Fibroblast of skin of right quadriceps (primary cell): ENCODE data around the gene IL3RA.

Source experiments
- DNase-seq: peaks from one replicate; pipeline ENCODE4 v3.0.0-alpha.2; 2013

Gene IL3RA

GRCh38 chrX:1385253-1386223 lies 49.0 kb downstream of the IL3RA start:
- DNase-seq, result no peak

DNA sequence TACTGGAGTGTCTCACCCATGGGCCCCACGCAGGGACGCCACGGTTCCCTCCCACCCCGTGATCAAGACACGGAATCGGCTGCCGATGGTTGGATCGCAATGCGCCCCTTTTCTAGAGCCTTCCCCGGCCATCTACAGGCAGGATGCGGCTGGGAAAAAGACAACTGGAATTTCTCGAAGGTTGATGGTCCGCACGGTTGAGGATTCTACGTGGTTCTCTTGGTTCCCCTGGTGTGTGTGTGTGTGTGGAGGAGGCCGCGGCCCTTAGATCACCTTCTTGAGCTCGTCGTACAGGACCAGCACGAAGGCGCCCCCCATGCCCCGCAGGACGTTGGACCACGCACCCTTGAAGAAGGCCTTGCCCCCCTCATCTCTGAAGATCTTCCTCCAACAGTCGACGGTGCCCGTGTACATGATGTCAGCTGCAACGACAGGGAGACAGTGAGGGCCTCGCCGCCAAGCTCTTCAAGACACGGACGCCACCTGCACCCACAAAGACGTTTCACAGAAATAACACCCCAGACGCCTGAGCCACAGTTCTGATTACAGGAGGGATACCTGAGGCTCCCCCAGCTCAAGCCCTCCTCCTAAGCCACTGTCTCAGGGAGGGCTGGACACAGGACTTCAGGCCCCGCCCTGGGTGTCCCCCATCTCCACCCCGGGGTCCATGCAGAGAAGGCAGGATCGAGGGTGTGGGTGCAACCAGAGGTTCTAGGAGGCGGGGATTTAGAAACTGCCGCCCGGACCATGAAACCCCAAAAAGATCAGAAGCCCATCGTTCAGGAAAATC lies 49.9 kb downstream of the IL3RA start:
- no peak for DNase-seq

GRCh38 chrX:1387141-1387776 lies 50.7 kb downstream of the IL3RA start:
- no peak for DNase-seq

- no peak for DNase-seq
Measured at GRCh38 chrX:1388651-1389050, 52.1 kb downstream of the IL3RA start.

- no peak for DNase-seq
Measured at GRCh38 chrX:1389181-1389992, 52.8 kb downstream of the IL3RA start.

DNA sequence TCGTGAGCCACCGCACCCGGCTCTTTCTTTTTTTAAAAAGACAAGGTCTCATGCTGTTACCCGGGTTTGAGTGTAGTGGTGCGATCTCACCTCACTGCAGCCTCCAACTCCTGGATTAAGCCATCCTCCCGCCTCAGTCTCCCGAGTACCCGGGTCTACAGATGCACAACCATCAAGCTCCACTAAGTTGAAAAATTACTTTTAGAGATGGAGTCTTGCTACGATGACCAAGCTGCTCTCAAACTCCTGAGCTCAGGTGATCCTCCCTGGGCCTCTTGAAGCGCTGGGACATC lies 53.4 kb downstream of the IL3RA start:
- no peak for DNase-seq

GRCh38 chrX:1390621-1391369 lies 54.2 kb downstream of the IL3RA start:
- DNase-seq, result no peak

- DNase-seq, result no peak
Measured at GRCh38 chrX:1391370-1391706, 54.8 kb downstream of the IL3RA start.

DNA sequence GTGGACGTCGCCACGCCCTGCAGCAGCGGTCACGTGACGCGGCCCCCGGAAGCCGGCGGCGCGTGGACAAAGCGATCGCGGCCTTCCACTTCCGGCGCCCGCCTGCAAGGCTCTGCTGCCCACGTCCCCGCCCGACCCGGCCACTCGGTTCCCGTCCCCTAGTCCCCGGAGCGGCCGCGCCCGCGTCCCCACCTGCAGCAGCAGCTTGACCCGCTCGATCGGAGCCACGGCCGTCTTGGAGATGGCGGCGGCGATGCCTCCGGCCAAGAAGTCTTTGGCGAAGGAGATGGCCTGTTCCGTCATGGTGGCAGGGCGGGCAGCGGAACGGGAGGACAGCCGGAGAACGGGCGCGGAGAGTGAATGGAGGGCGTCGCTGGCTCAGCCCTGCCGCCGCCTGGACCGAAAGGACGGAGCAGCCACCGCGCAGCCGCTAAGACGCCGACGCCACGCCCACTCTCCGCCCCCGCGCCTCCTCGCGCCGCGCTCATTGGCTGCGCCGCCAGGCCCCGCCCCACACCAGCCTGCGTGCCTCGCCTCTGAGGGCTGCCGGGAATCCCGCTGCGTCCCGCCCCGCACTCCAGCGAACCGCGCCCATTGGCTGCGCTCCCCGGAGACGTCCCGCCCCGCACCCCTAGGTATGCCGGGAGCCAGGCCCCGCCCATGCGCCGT lies 55.3 kb downstream of the IL3RA start, which contains the start of gene SLC25A6:
TSS of gene SLC25A6 (minus strand) at position 407 of the 669 bp plus-strand sequence. CDS start at position 303, 104 bp downstream.
- DNase-seq, result peak; percentile 97

DNA sequence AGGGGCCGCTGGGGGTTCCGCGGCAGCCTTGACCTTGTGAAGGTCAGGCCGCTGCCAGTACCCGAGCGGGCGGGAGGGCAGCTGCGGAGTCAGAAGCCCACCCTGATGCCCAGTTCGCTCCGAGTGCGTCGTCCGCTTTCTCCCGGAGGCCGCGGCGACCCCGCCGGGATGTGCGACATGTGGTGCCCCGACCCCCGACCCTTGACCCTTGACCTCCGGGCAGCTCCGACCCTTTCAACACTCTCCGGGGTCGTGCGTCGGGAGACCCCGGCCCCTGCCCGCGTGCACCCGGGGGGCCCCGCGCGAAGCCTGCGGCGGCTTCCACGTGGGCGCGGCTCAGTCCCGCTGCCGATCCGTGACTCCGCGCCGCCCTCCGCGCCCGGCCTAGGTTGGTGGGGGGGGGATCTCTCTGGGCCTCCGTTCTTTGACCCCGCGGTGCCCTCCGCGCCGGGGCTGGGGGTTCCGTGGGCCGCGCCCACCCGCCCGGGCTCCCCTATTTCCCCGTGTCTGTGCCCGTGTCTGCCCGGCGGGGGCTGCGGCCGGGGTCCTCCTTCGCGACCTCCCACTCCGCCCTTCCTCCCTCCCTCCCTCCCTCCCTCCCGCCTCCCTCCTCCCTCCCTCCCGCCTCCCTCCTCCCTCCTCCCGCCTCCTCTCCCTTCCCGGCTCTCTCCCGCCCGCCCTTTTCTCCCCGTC lies 55.9 kb downstream of the IL3RA start:
- DNase-seq, result peak; percentile 78

DNA sequence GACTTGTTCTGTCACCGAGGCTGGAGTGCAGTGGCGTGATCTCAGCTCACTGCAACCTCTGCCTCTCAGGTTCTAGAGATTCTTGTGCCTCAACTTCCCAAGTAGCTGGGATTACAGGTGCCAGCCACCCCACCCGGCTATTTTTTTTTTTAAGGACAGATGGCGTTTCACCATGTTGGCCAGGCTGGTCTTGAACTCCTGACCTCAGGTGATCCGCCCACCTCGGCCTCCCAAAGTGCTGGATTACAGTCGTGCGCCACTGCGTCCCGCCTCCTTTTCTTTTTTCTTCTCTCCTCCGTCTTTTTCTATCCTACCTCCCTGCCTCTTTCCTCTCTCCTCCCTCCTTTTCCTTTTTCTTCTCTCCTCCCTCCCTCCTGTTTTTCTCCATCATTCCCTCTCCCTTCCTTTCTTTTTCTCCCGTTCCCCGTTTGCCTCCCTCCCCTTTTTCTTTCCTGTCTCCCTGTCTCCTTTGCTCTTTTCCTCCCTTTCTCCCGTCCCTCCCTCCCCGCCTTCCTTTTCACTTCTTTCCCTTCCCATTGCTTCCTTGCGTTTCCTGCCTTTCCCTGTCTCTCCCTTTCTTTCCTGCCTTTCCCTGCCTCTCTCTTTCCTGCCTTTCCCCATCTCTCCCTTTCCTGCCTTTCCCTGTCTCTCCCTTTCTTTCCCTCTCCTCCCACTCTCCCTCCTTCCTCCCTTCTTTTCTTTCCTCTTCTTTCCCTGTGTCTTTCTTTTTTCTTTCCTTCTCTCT lies 57.5 kb downstream of the IL3RA start:
- DNase-seq, result no peak

GRCh38 chrX:1394731-1395501 lies 58.3 kb downstream of the IL3RA start:
- no peak for DNase-seq

- DNase-seq, result no peak
Measured at GRCh38 chrX:1395646-1396216, 59.1 kb downstream of the IL3RA start.

DNA sequence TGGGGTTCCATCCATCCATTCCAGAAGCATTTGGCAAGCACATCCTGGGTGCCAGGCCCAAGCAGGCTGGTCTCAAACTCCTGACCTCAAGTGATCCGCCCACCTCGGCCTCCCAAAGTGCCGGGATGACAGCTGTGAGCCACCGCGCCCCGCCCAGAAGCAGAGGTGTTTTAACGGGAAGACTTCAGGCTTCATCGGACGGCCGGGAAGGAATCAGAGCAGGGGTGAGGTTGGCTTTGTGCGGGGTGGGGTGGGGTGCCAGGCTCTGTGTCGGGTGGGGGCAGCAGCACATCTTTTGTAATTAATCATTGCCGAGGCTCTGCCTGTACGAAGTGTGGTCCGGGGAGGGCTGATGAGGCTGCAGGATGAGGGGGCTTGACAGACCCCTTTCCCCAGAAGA lies 60.4 kb downstream of the IL3RA start:
- no peak for DNase-seq

GRCh38 chrX:1397441-1398270 lies 61.1 kb downstream of the IL3RA start:
- DNase-seq, result no peak

DNA sequence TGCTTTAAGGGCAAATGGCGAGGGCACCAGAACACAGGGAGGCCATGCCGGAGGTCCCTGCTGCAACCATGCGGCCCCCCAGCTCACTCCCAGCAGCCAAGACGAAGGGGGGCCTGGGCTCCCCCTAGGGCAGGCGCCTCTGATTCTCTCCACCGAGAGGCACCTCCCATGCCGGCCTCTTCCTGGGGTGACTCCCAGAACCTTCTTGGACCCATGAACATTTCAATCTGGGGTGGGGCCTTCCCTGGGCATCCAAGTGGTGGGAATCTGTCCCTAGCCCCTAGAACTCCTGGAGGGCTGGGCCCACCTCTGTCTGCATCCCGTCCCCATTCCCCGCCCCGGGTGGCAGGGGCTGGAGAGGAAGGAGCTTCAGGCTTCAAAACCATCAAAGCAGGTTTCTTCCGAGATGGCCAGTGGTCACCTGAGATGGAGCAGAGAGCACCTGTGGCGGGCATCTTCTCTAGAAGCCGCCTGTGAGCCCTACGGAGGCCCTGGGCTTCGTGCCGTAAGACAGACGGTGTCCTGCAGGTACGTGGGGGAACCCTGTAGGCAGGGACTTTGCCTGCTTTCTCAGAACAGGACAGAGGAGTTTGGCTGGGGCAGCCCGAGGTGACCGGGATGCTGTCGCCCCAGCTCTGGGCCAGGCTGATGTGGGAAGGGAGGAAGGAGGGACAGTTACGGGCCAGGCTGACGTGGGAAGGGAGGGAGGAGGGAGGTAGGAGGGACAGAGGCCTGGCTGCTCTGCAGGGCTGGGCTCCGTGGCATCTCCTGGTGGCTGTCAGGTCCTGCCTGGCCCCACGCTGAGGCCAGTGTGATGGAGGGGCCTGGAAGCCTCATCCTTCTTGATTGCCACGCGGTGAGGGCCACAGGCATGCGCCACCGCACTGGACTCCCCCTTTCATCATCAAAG lies 62.1 kb downstream of the IL3RA start:
- DNase-seq, result no peak

DNA sequence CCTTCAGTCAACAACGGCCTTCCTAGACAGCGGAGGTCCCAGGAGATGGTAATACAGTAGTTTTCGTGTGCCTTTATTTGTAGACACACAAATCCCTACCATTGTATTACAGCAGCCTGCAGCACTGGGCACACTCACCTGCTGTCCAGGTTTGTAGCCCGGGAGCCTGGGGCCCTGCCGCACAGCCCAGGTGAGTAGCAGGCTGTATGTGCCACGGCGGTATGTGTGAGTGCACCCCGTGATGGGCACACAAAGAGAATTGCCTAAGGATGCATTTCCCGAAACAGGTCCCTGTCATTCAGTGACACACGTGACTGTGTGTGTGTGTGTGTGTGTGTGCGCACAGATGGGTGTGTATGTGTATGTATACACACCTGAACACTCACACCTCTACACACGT lies 63.5 kb downstream of the IL3RA start:
- DNase-seq, result no peak
